CD4-positive, CD25-positive, alpha-beta regulatory T cell (primary cell): ENCODE data around the gene CHRD. TPM values are rescaled to one million over a fixed set of nuclear protein-coding genes. Genes with fewer than 3 reads are reported as not detected.
A peak's percentile ranks its signal among the peaks of the same experiment; 100 is the strongest.

Experiments
- ATAC-seq, 2 donors: fragments of 150-1000 bp; cut with Tn5 transposase; one replicate each; pipeline ENCODE4 v1.10.0; 2021; ENCODE audit warnings: low read depth in 2 of 2, moderate number of reproducible peaks in 2 of 2, moderate library complexity in 1 of 2
- DNase-seq, 3 donors: peaks; one replicate each; pipeline versions ENCODE4 v3.0.0 to v3.0.0-alpha.2; 2012 to 2022; ENCODE audit warnings: mixed read lengths in 1 of 3
- H3K27ac ChIP-seq: one replicate; pipeline ENCODE4 v1.7.0; 2013; ENCODE audit warnings: mild to moderate bottlenecking, low read length; ENCODE audit not compliant: insufficient read depth, poor library complexity, severe bottlenecking
- H3K27me3 ChIP-seq: one replicate; pipeline ENCODE4 v1.7.0; 2013; ENCODE audit warnings: low read length; ENCODE audit not compliant: control insufficient read depth, insufficient read depth
- H3K36me3 ChIP-seq: one replicate; pipeline ENCODE4 v1.7.0; 2013; ENCODE audit warnings: mild to moderate bottlenecking, low read length, moderate library complexity; ENCODE audit not compliant: control insufficient read depth, insufficient read depth
- H3K4me1 ChIP-seq: 2 replicates; pipeline ENCODE4 v1.7.0; 2013; ENCODE audit warnings: mild to moderate bottlenecking, low read length; ENCODE audit not compliant: insufficient read depth, control insufficient read depth, poor library complexity, severe bottlenecking
- H3K4me3 ChIP-seq: one replicate; pipeline ENCODE4 v1.7.0; 2013; ENCODE audit warnings: low read depth, mild to moderate bottlenecking, low read length, moderate library complexity
- H3K9me3 ChIP-seq, 2 experiments: 1 replicate in 1 of 2; 2 replicates in 1 of 2; pipeline ENCODE4 v1.7.0; 2013; ENCODE audit warnings: low read length in 2 of 2, mild to moderate bottlenecking in 1 of 2, moderate library complexity in 1 of 2; ENCODE audit not compliant: control insufficient read depth in 2 of 2
- H3K27ac Mint-ChIP-seq, 3 donors: one replicate each; pipeline ENCODE4 v1.8.0; 2020 to 2022; ENCODE audit warnings: mild to moderate bottlenecking in 3 of 3, mixed read lengths in 3 of 3, moderate library complexity in 2 of 3
- H3K27me3 Mint-ChIP-seq: one replicate; pipeline ENCODE4 v1.8.0; 2022; ENCODE audit warnings: mild to moderate bottlenecking, mixed read lengths
- H3K36me3 Mint-ChIP-seq: one replicate; pipeline ENCODE4 v1.8.0; 2020; ENCODE audit warnings: mixed read lengths
- H3K4me1 Mint-ChIP-seq, 4 donors: one replicate each; pipeline ENCODE4 v1.8.0; 2020 to 2022; ENCODE audit warnings: mixed read lengths in 4 of 4, mild to moderate bottlenecking in 1 of 4
- H3K4me3 Mint-ChIP-seq, 4 donors: one replicate each; pipeline ENCODE4 v1.8.0; 2020 to 2022; ENCODE audit warnings: mild to moderate bottlenecking in 4 of 4, mixed read lengths in 4 of 4, moderate library complexity in 3 of 4
- H3K9me3 Mint-ChIP-seq, 7 donors: one replicate each; pipeline ENCODE4 v1.8.0; 2020 to 2022; ENCODE audit warnings: mixed read lengths in 7 of 7, mild to moderate bottlenecking in 3 of 7, moderate library complexity in 2 of 7
- polyA plus RNA-seq, 4 donors: library from polyadenylated mRNA; unstranded; fragments of 300-500 nt; fragmentation: Illumina TruSeq; gene quantifications; one replicate each; pipeline ENCODE4 v1.2.3, GENCODE V29; 2021
- total RNA-seq: library from RNA; stranded (reverse); gene quantifications from one replicate; pipeline ENCODE4 v1.2.3, GENCODE V29; 2022

Gene CHRD
- total and polyA plus RNA-seq, 5 donors from 2014 or later, result not detected

GRCh38 chr3:184409946-184410500, 30.2 kb downstream of the CHRD start:
- ATAC-seq (no peak), DNase-seq (no peak)
- peaks cover 9% of the 10 kb centered on the region for H3K27me3 Mint-ChIP-seq
- no peaks in the 10 kb centered on the region for H3K36me3 ChIP-seq
- H3K27me3 ChIP-seq, result no peaks in the 10 kb centered on the region
- H3K4me3 Mint-ChIP-seq, result no peak overlapping the region
- no peak overlapping the region for H3K4me3 ChIP-seq
- H3K27ac Mint-ChIP-seq, result no peak overlapping the region
- no peaks in the 10 kb centered on the region for H3K4me1 Mint-ChIP-seq
- peaks cover 0 to 2% (median 0%) of the 10 kb centered on the region in 7 donors for H3K9me3 Mint-ChIP-seq
- no peaks in the 10 kb centered on the region for H3K4me1 ChIP-seq
- H3K27ac ChIP-seq, result no peak overlapping the region
- no peaks in the 10 kb centered on the region for H3K36me3 Mint-ChIP-seq
- H3K9me3 ChIP-seq, result no peaks in the 10 kb centered on the region

- ATAC-seq, result no peak
- Histone ChIP-seq H3K27me3 (peaks cover 2% of the 10 kb centered on the region), H3K36me3 (no peaks in the 10 kb centered on the region), H3K4me1 (no peaks in the 10 kb centered on the region), H3K27ac (no peak overlapping the region), H3K9me3 (no peaks in the 10 kb centered on the region), H3K4me3 (no peak overlapping the region)
- no peak for DNase-seq
- H3K9me3 Mint-ChIP-seq, result peaks cover 0 to 2% (median 0%) of the 10 kb centered on the region in 7 donors
- H3K27me3 Mint-ChIP-seq, result peaks cover 7% of the 10 kb centered on the region
- H3K27ac Mint-ChIP-seq, result no peak overlapping the region
- H3K36me3 Mint-ChIP-seq, result no peaks in the 10 kb centered on the region
- H3K4me3 Mint-ChIP-seq, result no peak overlapping the region
- no peaks in the 10 kb centered on the region for H3K4me1 Mint-ChIP-seq
Observed at GRCh38 chr3:184414418-184415202, 34.8 kb downstream of the CHRD start.

GRCh38 chr3:184415203-184415490, 35.3 kb downstream of the CHRD start:
- Mint-ChIP-seq H3K9me3 (peaks cover 0 to 3% (median 1%) of the 10 kb centered on the region in 7 donors), H3K4me1 (no peaks in the 10 kb centered on the region), H3K27me3 (peaks cover 7% of the 10 kb centered on the region), H3K4me3 (no peak overlapping the region), H3K27ac (no peak overlapping the region), H3K36me3 (no peaks in the 10 kb centered on the region)
- H3K27me3 ChIP-seq, result peaks cover 2% of the 10 kb centered on the region
- H3K9me3 ChIP-seq, result no peaks in the 10 kb centered on the region
- ATAC-seq (no peak), DNase-seq (no peak)
- no peaks in the 10 kb centered on the region for H3K4me1 ChIP-seq
- H3K27ac ChIP-seq, result no peak overlapping the region
- H3K36me3 ChIP-seq, result no peaks in the 10 kb centered on the region
- H3K4me3 ChIP-seq, result no peak overlapping the region

- no peak overlapping the region for H3K4me3 Mint-ChIP-seq
- Histone ChIP-seq H3K4me1 (no peaks in the 10 kb centered on the region), H3K27me3 (peaks cover 2% of the 10 kb centered on the region), H3K27ac (no peak overlapping the region), H3K36me3 (no peaks in the 10 kb centered on the region), H3K9me3 (no peaks in the 10 kb centered on the region), H3K4me3 (no peak overlapping the region)
- peaks cover 0 to 3% (median 0%) of the 10 kb centered on the region in 7 donors for H3K9me3 Mint-ChIP-seq
- peaks cover 9% of the 10 kb centered on the region for H3K27me3 Mint-ChIP-seq
- no peaks in the 10 kb centered on the region for H3K4me1 Mint-ChIP-seq
- ATAC-seq, result peak; percentile 74 to 79
- H3K27ac Mint-ChIP-seq, result no peak overlapping the region
- peak; percentile 33 to 68 (median 54) for DNase-seq
- H3K36me3 Mint-ChIP-seq, result no peaks in the 10 kb centered on the region
Observed at GRCh38 chr3:184417619-184418327, 37.9 kb downstream of the CHRD start.

GRCh38 chr3:184419171-184419570, 39.3 kb downstream of the CHRD start:
- H3K27me3 Mint-ChIP-seq, result peaks cover 13% of the 10 kb centered on the region
- H3K27me3 ChIP-seq, result peaks cover 4% of the 10 kb centered on the region
- H3K36me3 Mint-ChIP-seq, result no peaks in the 10 kb centered on the region
- H3K9me3 Mint-ChIP-seq, result peaks cover 0 to 3% (median 0%) of the 10 kb centered on the region in 7 donors
- no peaks in the 10 kb centered on the region for H3K9me3 ChIP-seq
- peaks cover 0 to 2% (median 0%) of the 10 kb centered on the region in 4 donors for H3K4me1 Mint-ChIP-seq
- no peak overlapping the region for H3K4me3 ChIP-seq
- no peak overlapping the region for H3K27ac Mint-ChIP-seq
- no peaks in the 10 kb centered on the region for H3K4me1 ChIP-seq
- H3K4me3 Mint-ChIP-seq, result no peak overlapping the region
- no peak overlapping the region for H3K27ac ChIP-seq
- ATAC-seq (no peak), DNase-seq (no peak)
- H3K36me3 ChIP-seq, result no peaks in the 10 kb centered on the region

- peaks cover 13% of the 10 kb centered on the region for H3K27me3 Mint-ChIP-seq
Observed at GRCh38 chr3:184423561-184423960, 43.7 kb downstream of the CHRD start.

GRCh38 chr3:184426691-184427141, 46.9 kb downstream of the CHRD start:
- Histone ChIP-seq H3K36me3 (no peaks in the 10 kb centered on the region), H3K9me3 (no peaks in the 10 kb centered on the region), H3K4me3 (no peak overlapping the region), H3K4me1 (no peaks in the 10 kb centered on the region), H3K27ac (no peak overlapping the region), H3K27me3 (peaks cover 2% of the 10 kb centered on the region)
- Mint-ChIP-seq H3K9me3 (no peaks in the 10 kb centered on the region), H3K27me3 (peaks cover 17% of the 10 kb centered on the region), H3K36me3 (no peaks in the 10 kb centered on the region), H3K4me3 (no peak overlapping the region), H3K4me1 (peaks cover 0 to 2% (median 0%) of the 10 kb centered on the region in 4 donors), H3K27ac (no peak overlapping the region)
- ATAC-seq, result no peak
- no peak for DNase-seq

More at GRCh38 chr3:184423561-184423960, 43.7 kb downstream of the CHRD start:
- Histone ChIP-seq H3K4me3 (no peak overlapping the region), H3K4me1 (no peaks in the 10 kb centered on the region), H3K27me3 (peaks cover 4% of the 10 kb centered on the region), H3K36me3 (no peaks in the 10 kb centered on the region), H3K27ac (no peak overlapping the region), H3K9me3 (no peaks in the 10 kb centered on the region)
- Mint-ChIP-seq H3K4me3 (no peak overlapping the region), H3K4me1 (peaks cover 0 to 2% (median 0%) of the 10 kb centered on the region in 4 donors), H3K36me3 (no peaks in the 10 kb centered on the region), H3K9me3 (peaks cover 0 to 3% (median 0%) of the 10 kb centered on the region in 7 donors), H3K27ac (no peak overlapping the region)
- ATAC-seq (no peak), DNase-seq (no peak)
